Measurements from ENCODE around the gene PWWP2B. TPM values are rescaled to one million over a fixed set of nuclear protein-coding genes. Genes with fewer than 3 reads are reported as not detected.

The PWWP2B gene
- total RNA-seq, 1 donor from 2014 or later = 24.3 TPM

GRCh38 chr10:132440791-132441565, 44.0 kb downstream of the PWWP2B start:
- Mint-ChIP-seq H3K4me3 (ENCODE audit: low read depth) (no peak overlapping the region), H3K36me3 (ENCODE audit: insufficient read depth) (no peaks in the 10 kb centered on the region), H3K27me3 (no peaks in the 10 kb centered on the region), H3K4me1 (ENCODE audit: low read depth) (peaks cover 1% of the 10 kb centered on the region), H3K27ac (no peak overlapping the region), H3K9me3 (ENCODE audit: low read depth) (no peaks in the 10 kb centered on the region)
- TF ChIP-seq CTCF (IDR thresholded peaks at IDR 0.05; ENCODE audit: unreplicated experiment) = no peak
- no peak for DNase-seq (ENCODE audit: low spot score, unreplicated experiment)

- H3K4me3 Mint-ChIP-seq (ENCODE audit: low read depth) = no peak overlapping the region
- no peaks in the 10 kb centered on the region for H3K36me3 Mint-ChIP-seq (ENCODE audit: insufficient read depth)
- no peak for TF ChIP-seq CTCF (IDR thresholded peaks at IDR 0.05; ENCODE audit: unreplicated experiment)
- H3K27ac Mint-ChIP-seq = no peak overlapping the region
- no peak for DNase-seq (ENCODE audit: low spot score, unreplicated experiment)
- H3K9me3 Mint-ChIP-seq (ENCODE audit: low read depth) = no peaks in the 10 kb centered on the region
- no peaks in the 10 kb centered on the region for H3K27me3 Mint-ChIP-seq
- H3K4me1 Mint-ChIP-seq (ENCODE audit: low read depth) = peaks cover 1% of the 10 kb centered on the region
These were observed 45.0 kb downstream of the PWWP2B start for GRCh38 chr10:132441818-132442524.

- Mint-ChIP-seq H3K9me3 (ENCODE audit: low read depth) (no peaks in the 10 kb centered on the region), H3K4me3 (ENCODE audit: low read depth) (no peak overlapping the region), H3K36me3 (ENCODE audit: insufficient read depth) (no peaks in the 10 kb centered on the region), H3K4me1 (ENCODE audit: low read depth) (peaks cover 3% of the 10 kb centered on the region), H3K27me3 (no peaks in the 10 kb centered on the region), H3K27ac (no peak overlapping the region)
- TF ChIP-seq CTCF (IDR thresholded peaks at IDR 0.05; ENCODE audit: unreplicated experiment) = no peak
- DNase-seq (ENCODE audit: low spot score, unreplicated experiment) = no peak
These were observed 45.6 kb downstream of the PWWP2B start for GRCh38 chr10:132442636-132443035.

- H3K4me1 Mint-ChIP-seq (ENCODE audit: low read depth) = peaks cover 5% of the 10 kb centered on the region
- TF ChIP-seq CTCF (IDR thresholded peaks at IDR 0.05; ENCODE audit: unreplicated experiment) = no peak
- H3K36me3 Mint-ChIP-seq (ENCODE audit: insufficient read depth) = no peaks in the 10 kb centered on the region
- no peak overlapping the region for H3K4me3 Mint-ChIP-seq (ENCODE audit: low read depth)
- H3K27ac Mint-ChIP-seq = no peak overlapping the region
- DNase-seq (ENCODE audit: low spot score, unreplicated experiment) = no peak
- H3K27me3 Mint-ChIP-seq = no peaks in the 10 kb centered on the region
- H3K9me3 Mint-ChIP-seq (ENCODE audit: low read depth) = no peaks in the 10 kb centered on the region
These were observed 46.6 kb downstream of the PWWP2B start for GRCh38 chr10:132443605-132443982.

GRCh38 chr10:132443983-132444876, 47.2 kb downstream of the PWWP2B start:
- H3K27ac Mint-ChIP-seq = no peak overlapping the region
- no peak for DNase-seq (ENCODE audit: low spot score, unreplicated experiment)
- H3K4me3 Mint-ChIP-seq (ENCODE audit: low read depth) = no peak overlapping the region
- H3K9me3 Mint-ChIP-seq (ENCODE audit: low read depth) = no peaks in the 10 kb centered on the region
- H3K4me1 Mint-ChIP-seq (ENCODE audit: low read depth) = peaks cover 5% of the 10 kb centered on the region
- no peaks in the 10 kb centered on the region for H3K36me3 Mint-ChIP-seq (ENCODE audit: insufficient read depth)
- H3K27me3 Mint-ChIP-seq = no peaks in the 10 kb centered on the region
- TF ChIP-seq CTCF (IDR thresholded peaks at IDR 0.05; ENCODE audit: unreplicated experiment) = no peak
